Dedifferentiated amniotic fluid mesenchymal stem cell (primary cell): ENCODE measurements around the gene CARD10.
"Not testable (repeated sequence)": the region's sequence is repeated elsewhere in the genome, so short reads cannot be mapped to it uniquely, and the experiment has no call there.

ENCODE experiments used
- DNase-seq: peaks from one replicate; pipeline ENCODE4 v3.0.0-alpha.2; 2016; ENCODE audit errors: extremely low spot score

The CARD10 gene

GRCh38 chr22:37487129-37487528 is 32.1 kb downstream of the CARD10 start:
- DNase-seq = no peak

DNA sequence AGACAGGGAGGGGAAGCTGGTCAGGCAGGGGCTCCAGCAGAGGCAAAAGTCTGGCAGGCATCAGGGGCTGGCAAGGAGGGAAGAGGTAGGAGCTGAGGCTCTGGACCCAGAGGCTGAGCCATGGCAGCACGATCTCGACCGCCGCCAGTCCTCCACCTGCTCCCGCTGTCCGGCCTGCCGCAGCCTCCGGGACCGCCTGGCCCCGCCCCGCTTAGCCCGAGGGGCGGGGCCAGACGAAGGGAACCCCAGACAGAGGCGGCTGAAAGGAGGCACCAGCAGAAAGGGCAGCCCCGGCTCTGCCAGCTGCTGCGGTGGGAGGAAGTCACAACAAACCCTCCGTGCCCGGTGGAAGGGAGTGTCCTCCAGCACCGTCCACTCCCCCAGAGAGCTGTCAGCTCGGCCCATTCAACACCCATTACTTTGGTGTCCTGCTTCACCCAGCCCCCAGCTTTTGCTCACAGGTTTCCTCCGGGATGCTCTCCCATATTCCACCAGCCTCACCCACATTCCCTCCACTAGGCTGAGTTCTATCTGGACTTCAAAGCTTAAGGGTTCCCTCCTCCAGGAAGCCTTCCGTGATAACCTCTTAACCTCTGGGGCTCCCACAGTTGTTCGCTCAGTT is 32.9 kb downstream of the CARD10 start, which contains the start of gene MFNG:
Gene MFNG (minus strand): TSS at position 161 of the 622 bp plus-strand sequence. CDS start 207 bp downstream, outside the sequence.
- no peak for DNase-seq

GRCh38 chr22:37485395-37486223 is 33.6 kb downstream of the CARD10 start:
- no peak for DNase-seq

DNA sequence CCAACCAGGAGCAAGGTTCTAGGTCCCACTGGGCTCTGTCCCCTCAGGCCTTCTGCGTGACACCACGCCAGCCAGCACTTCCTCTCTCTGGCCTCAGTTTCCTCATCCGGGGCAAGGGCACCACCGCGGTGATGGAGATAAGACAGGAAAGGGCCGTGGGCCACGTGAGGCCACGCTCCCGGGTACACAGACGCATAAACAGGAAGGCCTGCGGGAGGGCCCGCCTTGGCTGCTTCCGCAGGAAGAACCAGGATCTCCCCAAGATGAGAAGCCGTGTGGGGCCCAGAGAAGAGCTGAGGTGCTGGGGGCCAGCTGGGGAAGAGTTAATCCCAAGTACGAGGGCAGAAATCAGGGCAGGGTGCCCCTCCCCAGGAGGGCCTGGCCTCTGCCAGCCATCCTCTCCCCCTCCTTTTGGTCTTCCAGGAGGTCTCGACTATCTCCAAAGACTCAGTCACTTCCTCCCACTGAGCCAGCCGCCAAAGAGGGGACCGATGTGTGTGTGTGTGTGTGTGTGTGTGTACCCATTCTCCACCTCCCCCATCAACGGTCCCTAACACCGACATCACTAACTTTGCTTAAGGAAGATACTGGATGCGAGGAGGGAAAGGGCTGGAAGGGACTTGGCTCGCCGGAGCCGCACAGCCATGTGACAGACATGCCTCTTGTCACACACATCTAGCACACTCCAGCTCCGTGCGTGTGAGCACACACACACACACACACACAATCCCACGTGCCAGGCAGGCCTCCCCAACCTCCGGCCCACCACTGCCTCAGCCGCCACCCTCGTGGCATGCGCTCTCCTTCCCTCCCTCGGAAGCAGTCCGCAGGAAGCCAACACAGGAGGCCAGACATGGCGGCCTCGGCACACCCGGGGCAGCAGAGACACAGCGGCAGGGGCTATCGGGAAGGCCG is 34.5 kb downstream of the CARD10 start:
- DNase-seq = no peak

DNA sequence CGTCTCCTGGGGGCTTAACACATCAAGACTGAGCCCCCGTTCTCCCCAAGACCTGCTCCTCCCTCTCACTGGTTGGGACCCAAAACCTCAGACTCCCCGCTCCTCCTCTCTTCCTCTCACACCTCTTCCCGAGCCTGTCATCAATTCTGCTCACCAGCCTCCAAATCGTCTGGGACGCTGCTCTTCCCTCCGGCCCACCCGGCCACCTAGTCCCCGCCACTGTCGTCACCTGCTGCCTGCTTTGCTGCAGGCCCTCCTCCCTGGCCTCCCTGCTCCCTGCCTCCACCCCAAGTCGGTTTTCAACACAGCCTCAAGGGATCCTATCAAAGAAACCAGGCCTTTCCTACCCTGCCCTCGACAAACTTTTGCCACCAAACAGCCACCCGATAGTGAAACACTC is 36.2 kb downstream of the CARD10 start:
- no peak for DNase-seq

DNA sequence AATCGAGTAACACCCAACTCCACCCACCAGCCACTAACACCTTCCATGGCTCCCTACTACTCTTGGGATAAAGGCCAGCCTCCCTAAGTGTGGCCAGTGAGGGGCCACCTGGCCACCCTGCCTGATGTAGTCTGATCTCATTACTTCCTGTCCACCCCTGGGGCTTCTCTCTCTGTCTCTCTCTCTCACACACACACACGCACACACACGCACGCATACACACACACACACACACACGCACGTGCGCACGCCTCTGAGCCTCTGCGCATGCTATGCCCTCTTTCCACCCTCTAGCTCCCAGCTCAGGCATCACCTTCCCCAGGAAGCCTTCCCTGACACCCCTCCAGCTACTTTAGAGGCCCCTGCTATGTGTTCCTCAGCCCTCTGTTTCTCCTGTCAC is 37.0 kb downstream of the CARD10 start:
- no peak for DNase-seq

DNA sequence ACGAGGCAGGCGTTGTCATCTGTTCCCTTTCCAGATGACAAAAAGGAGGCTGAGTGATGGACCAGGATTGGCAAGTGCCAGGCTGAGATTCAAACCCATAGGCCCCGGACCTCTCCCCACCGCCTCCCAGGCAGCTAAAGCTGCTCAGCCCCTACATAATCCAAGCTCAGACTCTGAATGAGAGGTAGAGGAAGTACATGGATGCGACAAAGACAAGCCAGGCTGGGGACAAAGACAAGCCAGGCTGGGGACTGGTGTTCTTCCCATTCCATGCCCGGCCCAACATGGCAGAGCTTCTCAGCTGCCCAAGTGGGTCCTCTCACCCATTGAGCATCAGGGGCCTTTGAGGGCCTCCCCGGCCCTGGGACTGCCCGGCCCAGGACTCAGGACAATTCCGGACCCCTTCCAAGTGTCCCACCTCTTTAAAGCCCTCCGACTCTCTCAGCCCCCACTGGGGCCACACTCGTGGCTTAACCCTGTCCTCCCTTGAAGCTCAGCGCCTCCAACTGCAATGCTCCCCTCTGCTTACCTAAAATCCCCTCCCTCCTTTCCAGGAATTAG is 37.8 kb downstream of the CARD10 start:
- no peak for DNase-seq

DNA sequence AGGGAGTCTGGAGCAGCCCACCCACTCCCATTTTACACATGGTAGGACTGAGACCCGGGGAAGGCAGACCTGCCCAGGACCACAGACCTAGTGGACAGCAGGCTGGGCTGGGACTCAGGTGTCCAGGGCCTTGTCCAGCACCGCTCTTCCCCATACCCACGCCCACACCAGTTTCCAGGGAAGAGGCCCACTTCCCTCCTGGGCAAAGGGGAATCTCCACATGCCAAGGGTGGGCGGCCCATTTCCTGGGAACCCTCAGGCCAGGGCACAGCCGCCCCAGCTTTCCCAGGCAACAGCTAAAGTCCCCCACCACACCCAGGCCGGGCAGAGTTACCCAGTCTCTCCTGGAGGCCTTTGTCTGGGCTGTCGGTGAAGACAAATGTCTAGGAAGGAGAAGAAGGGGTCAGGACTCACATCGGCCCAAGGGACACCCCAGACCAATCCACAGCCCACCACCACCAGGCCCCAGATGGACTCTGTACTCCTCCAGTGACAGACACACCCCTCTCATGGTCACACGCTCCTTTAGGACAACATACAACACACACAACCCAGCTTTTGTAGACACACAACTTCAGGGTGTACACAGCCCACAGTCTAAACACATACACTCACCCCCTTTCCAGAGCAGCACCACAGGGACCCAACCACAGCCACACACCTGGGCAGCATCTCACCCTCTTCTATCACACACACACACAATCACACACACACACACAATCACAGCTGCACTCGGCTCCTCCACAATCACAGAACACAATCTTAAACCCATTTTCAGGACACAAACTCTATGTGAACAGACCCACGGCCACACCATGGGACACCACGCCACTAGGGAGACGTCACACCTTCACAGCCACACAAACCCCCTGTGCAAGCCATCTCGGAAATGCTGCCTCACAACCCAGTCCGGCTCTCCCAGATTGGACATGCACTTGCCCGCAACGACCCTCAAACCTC is 38.5 kb downstream of the CARD10 start:
- no peak for DNase-seq

DNA sequence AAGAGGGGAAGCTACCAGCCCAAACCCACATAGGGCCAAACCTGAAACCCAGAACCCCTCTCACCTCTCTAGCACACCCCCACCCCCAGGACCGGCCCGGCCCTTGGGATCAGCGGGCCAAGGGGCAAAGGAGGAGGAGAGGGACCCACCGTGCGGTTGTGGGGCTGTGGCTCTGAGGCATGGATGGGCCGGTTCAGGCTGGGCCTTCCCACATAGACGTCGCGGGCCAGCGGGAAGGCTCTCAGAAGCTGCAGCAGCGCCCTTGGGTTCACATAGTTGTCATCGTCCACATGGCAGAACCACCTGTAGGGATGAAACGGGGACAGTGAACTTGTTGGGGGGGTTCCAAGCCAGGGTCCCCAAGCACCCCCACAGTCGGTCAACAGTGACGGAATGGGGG is 40.0 kb downstream of the CARD10 start:
- DNase-seq = no peak

DNA sequence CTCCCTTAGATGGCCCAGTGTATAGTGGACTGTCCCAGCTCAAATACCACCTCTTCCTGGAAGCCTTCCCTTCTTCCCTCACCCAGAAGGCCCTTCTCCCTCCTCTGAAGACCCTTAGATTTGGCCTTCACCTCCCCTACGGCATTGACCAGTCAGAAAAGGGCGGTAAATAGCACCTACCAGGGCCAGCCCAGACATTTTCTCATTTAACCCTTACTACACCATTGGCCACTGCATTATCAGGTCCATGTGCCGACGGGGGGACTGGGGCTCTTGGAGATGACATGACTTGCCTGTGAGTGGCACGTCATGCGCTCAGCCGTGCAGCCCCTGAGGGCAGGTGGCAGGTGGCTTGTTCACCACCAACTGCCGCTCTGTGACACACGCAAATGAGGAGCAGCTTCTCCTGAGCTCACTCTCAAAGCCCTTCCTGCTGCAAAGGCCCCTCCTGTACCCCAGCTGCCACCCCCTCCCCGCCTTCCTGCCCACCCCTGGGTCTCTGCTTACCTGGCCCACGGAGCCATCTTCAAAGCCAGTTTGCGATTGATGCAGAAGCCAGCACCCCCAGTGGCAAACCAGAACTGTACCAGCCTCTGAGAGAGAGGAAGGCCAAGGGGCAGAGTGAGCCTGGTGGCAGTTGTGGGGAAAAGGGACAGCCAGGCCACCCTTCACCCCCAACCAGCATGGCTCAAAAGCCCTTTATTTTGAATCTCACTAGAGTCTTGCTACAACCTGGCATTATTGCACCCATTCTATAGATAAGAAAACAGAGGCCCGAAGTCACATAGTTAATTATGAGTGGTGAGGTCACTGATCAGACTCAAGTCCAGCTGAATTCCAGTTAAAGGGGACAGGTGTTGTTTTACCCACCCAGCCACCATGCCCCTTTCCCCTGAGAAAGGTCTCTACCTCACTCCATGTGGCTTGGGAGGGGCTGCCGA is 42.6 kb downstream of the CARD10 start:
- no peak for DNase-seq

- no peak for DNase-seq
Observed at GRCh38 chr22:37474447-37475090, 44.6 kb downstream of the CARD10 start.

- no peak for DNase-seq
Observed at GRCh38 chr22:37473437-37473946, 45.7 kb downstream of the CARD10 start.

DNA sequence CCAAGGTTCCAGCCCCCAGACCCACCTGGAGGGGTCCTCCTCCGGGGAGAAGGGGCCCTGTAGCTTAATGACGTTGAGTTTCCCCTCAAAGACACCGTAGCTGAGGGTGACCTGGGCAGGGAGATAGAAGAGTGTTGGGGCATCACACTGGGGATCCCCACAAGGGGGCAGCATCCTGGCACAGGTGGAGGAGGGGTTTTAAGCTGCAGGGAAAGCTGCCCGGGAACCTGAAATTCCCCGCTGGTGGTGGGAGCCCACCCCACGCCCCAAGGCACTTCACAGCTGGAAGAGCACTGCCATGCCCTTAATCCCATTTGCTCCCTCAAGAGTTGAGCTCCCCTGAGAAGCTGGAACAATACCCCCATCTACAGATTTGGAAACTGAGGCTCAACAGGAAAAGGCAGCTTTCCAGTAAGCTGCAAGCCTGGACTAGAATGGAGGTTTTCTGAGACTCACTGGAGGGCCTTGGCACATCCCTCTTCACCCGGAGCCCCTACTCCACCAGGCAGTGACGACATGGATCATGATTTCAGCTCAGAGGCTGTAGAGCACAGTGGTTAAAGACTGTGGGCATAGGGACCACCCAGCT is 46.7 kb downstream of the CARD10 start:
- no peak for DNase-seq

- no peak for DNase-seq
Observed at GRCh38 chr22:37471727-37472417, 47.3 kb downstream of the CARD10 start.

GRCh38 chr22:37470087-37470445 is 49.1 kb downstream of the CARD10 start:
- no peak for DNase-seq

- no peak for DNase-seq
Observed at GRCh38 chr22:37469416-37470086, 49.7 kb downstream of the CARD10 start.

- not testable (repeated sequence) for DNase-seq
Observed at GRCh38 chr22:37468201-37468695, 51.0 kb downstream of the CARD10 start.
